PC-3 (cell line): ENCODE data around the gene PLPP3. TPM values are rescaled to one million over a fixed set of nuclear protein-coding genes. Genes with fewer than 3 reads are reported as not detected.

Experiments
- ATAC-seq: fragments of 200-7000 bp; cut with Tn5 transposase; 2 replicates; pipeline ENCODE4 v1.9.1; 2020; ENCODE audit warnings: mild to moderate bottlenecking, moderate library complexity
- BruUV-seq: library from RNA; stranded (reverse); fragments of 400-500 nt; replicated peaks from 2 replicates; lab custom pipeline; 2021; lab: Mats Ljungman, UMichigan
- CTCF ChIA-PET: fragments of 300-600 bp; sonication (Branson Sonifier 250); formaldehyde crosslinking; loops from one replicate; lab custom pipeline; 2022; ENCODE audit warnings: antibody characterized with exemption; lab: Charles Lee
- POLR2A ChIA-PET: fragments of 300-600 bp; sonication (Branson Sonifier 250); formaldehyde crosslinking; loops from one replicate; lab custom pipeline; 2022; ENCODE audit warnings: antibody characterized with exemption; ENCODE audit not compliant: unreplicated experiment; lab: Charles Lee
- DNase-seq: peaks from one replicate; pipeline ENCODE4 v3.0.0-alpha.2; 2015
- H2AFZ ChIP-seq: fragments of 300-600 bp; sonication (generic); 2 replicates; pipeline ENCODE4 v1.6.0; 2016; ENCODE audit warnings: antibody characterized with exemption, low read length
- H3F3A ChIP-seq: fragments of 300-600 bp; sonication (generic); one replicate; pipeline ENCODE4 v1.6.0; 2017; ENCODE audit warnings: antibody characterized with exemption, low read length, control low read depth, mild to moderate bottlenecking; ENCODE audit not compliant: unreplicated experiment
- H3K27ac ChIP-seq: fragments of 300-600 bp; sonication (generic); 2 replicates; pipeline ENCODE4 v1.5.1; 2016; ENCODE audit warnings: mild to moderate bottlenecking, low read length
- H3K27me3 ChIP-seq: fragments of 300-600 bp; sonication (generic); 2 replicates; pipeline ENCODE4 v1.6.1; 2016; ENCODE audit warnings: low read length, mixed read lengths
- H3K36me3 ChIP-seq: fragments of 300-600 bp; sonication (generic); 2 replicates; pipeline ENCODE4 v1.6.1; 2016; ENCODE audit warnings: low read depth, mixed run types, low read length, mixed read lengths
- H3K4me1 ChIP-seq: fragments of 300-600 bp; sonication (generic); 2 replicates; pipeline ENCODE4 v1.5.1; 2016; ENCODE audit warnings: low read length; ENCODE audit not compliant: insufficient read depth
- H3K4me2 ChIP-seq: fragments of 300-600 bp; sonication (generic); 2 replicates; pipeline ENCODE4 v1.6.0; 2016; ENCODE audit warnings: low read length
- H3K4me3 ChIP-seq: fragments of 300-600 bp; sonication (generic); 2 replicates; pipeline ENCODE4 v1.5.1; 2016; ENCODE audit warnings: mild to moderate bottlenecking, low read length, mixed read lengths
- H3K79me2 ChIP-seq: fragments of 300-600 bp; sonication (generic); 2 replicates; pipeline ENCODE4 v1.6.1; 2017; ENCODE audit warnings: low read length, mixed read lengths
- H3K9ac ChIP-seq: fragments of 300-600 bp; sonication (generic); 2 replicates; pipeline ENCODE4 v1.6.0; 2016; ENCODE audit warnings: mild to moderate bottlenecking, low read length
- H3K9me2 ChIP-seq: fragments of 300-600 bp; sonication (generic); replicated peaks from 2 replicates; pipeline ENCODE4 v1.6.1; 2016; ENCODE audit warnings: mixed run types, low read length, mixed read lengths
- H3K9me3 ChIP-seq: fragments of 300-600 bp; sonication (generic); 2 replicates; pipeline ENCODE4 v1.6.1; 2016; ENCODE audit warnings: low read length, mixed read lengths
- H4K20me1 ChIP-seq: fragments of 300-600 bp; sonication (generic); 2 replicates; pipeline ENCODE4 v1.6.1; 2016; ENCODE audit warnings: low read length, mixed read lengths
- EZH2 ChIP-seq: fragments of 300-600 bp; sonication (generic); IDR thresholded peaks from one replicate; pipeline ENCODE4 v1.6.1; 2017; ENCODE audit warnings: antibody characterized with exemption, mild to moderate bottlenecking, low read length; ENCODE audit not compliant: unreplicated experiment
- EZH2phosphoT487 ChIP-seq: fragments of 300-600 bp; sonication (generic); IDR thresholded peaks from 2 replicates; pipeline ENCODE4 v1.6.1; 2018; ENCODE audit warnings: mild to moderate bottlenecking, antibody characterized with exemption, low read length, borderline replicate concordance
- intact Hi-C: fragments of 100-400 bp; cut with micrococcal nuclease; formaldehyde crosslinking; loops from 2 replicates; pipeline ENCODE4 v1.9.0; 2023
- total RNA-seq: library from RNA; depleted of rRNA; stranded (reverse); fragments of >200 nt; gene quantifications from 2 replicates; pipeline ENCODE4 v1.2.3, GENCODE V29; 2014
- TF ChIP-seq, protein P1 (sequence below): fragments of 300-600 bp; sonication (generic); conservative IDR thresholded peaks from 2 replicates; pipeline ENCODE4 v1.5.1; 2017; ENCODE audit warnings: antibody characterized with exemption, low read depth, mild to moderate bottlenecking, low read length

PLPP3 gene
- total RNA-seq, 1 experiment from 2014 or later: 41.0 TPM

DNA sequence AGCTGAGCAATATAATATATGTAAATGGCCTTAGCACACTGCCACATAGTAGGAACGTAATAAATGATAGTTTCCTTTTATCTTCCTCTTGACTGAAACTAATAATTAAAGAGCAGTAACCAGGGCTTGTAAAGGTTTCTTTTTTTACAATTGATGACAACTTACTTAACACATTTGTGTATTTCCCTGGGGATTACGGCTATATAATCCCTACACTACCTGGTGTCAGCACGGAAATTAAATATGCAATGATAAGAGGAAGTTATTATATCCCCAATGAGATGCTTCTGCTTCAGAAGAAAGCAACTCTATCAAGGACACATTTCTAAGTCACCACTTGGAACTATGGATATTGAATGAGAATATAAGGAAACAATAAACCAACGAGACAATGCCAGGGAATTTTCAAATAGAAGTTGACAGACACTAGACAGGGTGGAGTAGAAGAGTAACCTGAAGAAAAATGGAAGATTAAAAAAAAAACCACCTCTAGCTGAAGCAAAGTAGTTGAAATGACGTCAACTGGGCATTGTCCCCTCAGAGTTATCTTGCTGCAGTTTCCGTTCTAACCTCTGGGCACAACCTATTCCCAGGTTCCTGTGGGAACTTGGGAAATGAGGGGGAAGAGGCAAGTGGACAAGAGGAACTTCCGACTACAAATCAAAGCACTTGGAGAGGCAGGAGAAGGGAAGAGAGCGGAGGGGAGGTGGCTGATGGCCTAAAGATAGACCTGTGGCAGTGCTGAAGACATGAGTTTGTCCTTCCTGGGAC, 66.5 kb downstream of the PLPP3 start:
- Histone ChIP-seq H3K4me2 (no peak overlapping the region), H3F3A (no peaks in the 10 kb centered on the region), H3K9me3 (no peaks in the 10 kb centered on the region), H3K27ac (no peak overlapping the region), H3K4me3 (no peak overlapping the region), H4K20me1 (no peaks in the 10 kb centered on the region), H3K9ac (no peak overlapping the region), H3K9me2 (no peaks in the 10 kb centered on the region), H2AFZ (no peak overlapping the region), H3K27me3 (no peaks in the 10 kb centered on the region), H3K36me3 (peaks cover 44% of the 10 kb centered on the region), H3K79me2 (peaks cover 8% of the 10 kb centered on the region; the same call in 1 of the 2 replicates), H3K4me1 (peaks cover 23% of the 10 kb centered on the region)
- no peak for ATAC-seq
- intact Hi-C loops: no loop called here
- no TSS peak for BruUV-seq
- no peak for DNase-seq
- TF ChIP-seq EZH2 (no peak), EZH2phosphoT487 (no peak)
- TF ChIP-seq, protein P1, sequence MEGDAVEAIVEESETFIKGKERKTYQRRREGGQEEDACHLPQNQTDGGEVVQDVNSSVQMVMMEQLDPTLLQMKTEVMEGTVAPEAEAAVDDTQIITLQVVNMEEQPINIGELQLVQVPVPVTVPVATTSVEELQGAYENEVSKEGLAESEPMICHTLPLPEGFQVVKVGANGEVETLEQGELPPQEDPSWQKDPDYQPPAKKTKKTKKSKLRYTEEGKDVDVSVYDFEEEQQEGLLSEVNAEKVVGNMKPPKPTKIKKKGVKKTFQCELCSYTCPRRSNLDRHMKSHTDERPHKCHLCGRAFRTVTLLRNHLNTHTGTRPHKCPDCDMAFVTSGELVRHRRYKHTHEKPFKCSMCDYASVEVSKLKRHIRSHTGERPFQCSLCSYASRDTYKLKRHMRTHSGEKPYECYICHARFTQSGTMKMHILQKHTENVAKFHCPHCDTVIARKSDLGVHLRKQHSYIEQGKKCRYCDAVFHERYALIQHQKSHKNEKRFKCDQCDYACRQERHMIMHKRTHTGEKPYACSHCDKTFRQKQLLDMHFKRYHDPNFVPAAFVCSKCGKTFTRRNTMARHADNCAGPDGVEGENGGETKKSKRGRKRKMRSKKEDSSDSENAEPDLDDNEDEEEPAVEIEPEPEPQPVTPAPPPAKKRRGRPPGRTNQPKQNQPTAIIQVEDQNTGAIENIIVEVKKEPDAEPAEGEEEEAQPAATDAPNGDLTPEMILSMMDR: no peak
- CTCF ChIA-PET: no interaction called here
- POLR2A ChIA-PET: no interaction called here

DNA sequence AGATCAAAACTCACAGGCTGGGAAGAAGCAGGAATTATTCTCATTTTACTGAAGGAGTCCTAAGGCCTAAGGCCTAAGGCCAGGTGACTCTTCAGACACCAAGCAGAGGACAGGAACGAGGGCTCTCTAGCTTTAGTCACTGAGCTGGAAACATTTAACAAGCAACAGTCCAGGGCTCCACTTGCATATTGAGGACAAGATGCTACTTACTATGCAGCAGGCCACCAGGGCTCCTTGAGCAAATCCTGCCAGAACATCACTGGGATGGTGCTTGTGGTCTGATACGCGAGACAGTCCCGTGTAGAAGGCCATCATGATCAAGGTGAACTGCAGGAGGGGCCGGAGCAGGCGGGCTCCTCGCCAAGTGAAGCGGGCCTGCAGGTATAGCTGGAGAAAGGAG, 67.6 kb downstream of the PLPP3 start:
- H3F3A ChIP-seq: no peaks in the 10 kb centered on the region
- no peaks in the 10 kb centered on the region for H3K9me3 ChIP-seq
- TF ChIP-seq, protein P1: no peak
- TF ChIP-seq EZH2phosphoT487 (no peak), EZH2 (no peak)
- intact Hi-C loops: no loop called here
- ChIA-PET POLR2A (interaction anchor here (0.8 kb wide), 1 partner anchor 96 kb away, joined by 3 read pairs; no protein-coding TSS in a partner anchor), CTCF (no interaction called here)
- no peak overlapping the region for H3K27ac ChIP-seq
- H3K9ac ChIP-seq: no peak overlapping the region
- H3K27me3 ChIP-seq: no peaks in the 10 kb centered on the region
- no peak for DNase-seq
- no TSS peak for BruUV-seq
- H4K20me1 ChIP-seq: no peaks in the 10 kb centered on the region
- no peak overlapping the region for H3K4me2 ChIP-seq
- no peak overlapping the region for H3K4me3 ChIP-seq
- no peak for ATAC-seq
- no peaks in the 10 kb centered on the region for H3K9me2 ChIP-seq
- H2AFZ ChIP-seq: no peak overlapping the region
- peaks cover 8% of the 10 kb centered on the region; the same call in 1 of the 2 replicates for H3K79me2 ChIP-seq
- H3K36me3 ChIP-seq: peaks cover 56% of the 10 kb centered on the region
- H3K4me1 ChIP-seq: peaks cover 13% of the 10 kb centered on the region

DNA sequence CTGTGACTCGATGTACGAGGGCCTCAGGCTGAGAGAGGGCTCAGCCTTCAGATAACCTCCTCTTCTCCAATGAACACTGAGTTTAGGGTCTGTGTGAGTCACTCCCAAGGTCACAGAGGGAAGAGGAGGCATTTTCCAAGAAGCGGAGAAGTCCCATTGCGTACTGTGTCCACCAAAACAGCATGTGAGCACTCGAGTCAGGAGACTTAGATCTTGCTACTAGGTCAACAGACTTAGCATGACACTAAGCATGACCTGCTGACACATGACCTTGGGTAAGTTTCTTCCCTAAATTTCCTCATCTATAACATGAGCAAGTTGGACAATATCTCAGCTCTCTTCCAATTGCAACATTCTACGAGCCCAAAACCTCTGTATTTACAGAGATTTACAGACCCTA, 68.0 kb downstream of the PLPP3 start:
- ChIA-PET CTCF (no interaction called here), POLR2A (interaction anchor here (0.8 kb wide), 1 partner anchor 95 kb away, joined by 3 read pairs; no protein-coding TSS in a partner anchor)
- no TSS peak for BruUV-seq
- no peak for DNase-seq
- Histone ChIP-seq H2AFZ (no peak overlapping the region), H3K79me2 (peaks cover 8% of the 10 kb centered on the region; the same call in 1 of the 2 replicates), H3K9ac (no peak overlapping the region), H3K27me3 (no peaks in the 10 kb centered on the region), H3K4me3 (no peak overlapping the region), H3K9me3 (no peaks in the 10 kb centered on the region), H3K36me3 (peaks cover 59% of the 10 kb centered on the region), H4K20me1 (no peaks in the 10 kb centered on the region), H3K4me1 (peaks cover 9% of the 10 kb centered on the region), H3K27ac (no peak overlapping the region), H3F3A (no peaks in the 10 kb centered on the region), H3K9me2 (no peaks in the 10 kb centered on the region), H3K4me2 (no peak overlapping the region)
- TF ChIP-seq, protein P1: no peak
- TF ChIP-seq EZH2phosphoT487 (no peak), EZH2 (no peak)
- no peak for ATAC-seq
- intact Hi-C loops: no loop called here
